ENCODE measurements around the gene JARID2.

The JARID2 gene

GRCh38 chr6:15319677-15320076 is 73.8 kb downstream of the JARID2 start:
- no peak for TF ChIP-seq SIN3A (IDR thresholded peaks at IDR 0.05; ENCODE audit: borderline replicate concordance, insufficient read depth, low read length)
- no peak for TF ChIP-seq FOXP2 (optimal IDR thresholded peaks at IDR 0.05; ENCODE audit: borderline replicate concordance, extremely low read depth, extremely low read length, insufficient read depth)
- no peak for TF ChIP-seq TAF1 (IDR thresholded peaks at IDR 0.05; ENCODE audit: borderline replicate concordance, insufficient read depth, low read length)
- no peak for TF ChIP-seq POLR2AphosphoS5 (IDR thresholded peaks at IDR 0.05; ENCODE audit: low read depth, low read length)
- TF ChIP-seq REST (IDR thresholded peaks at IDR 0.05; ENCODE audit: insufficient read depth in 1 of 2, low read depth in 2 of 2, low read length in 2 of 2) = no peak

- no peak for TF ChIP-seq REST (IDR thresholded peaks at IDR 0.05; ENCODE audit: insufficient read depth in 1 of 2, low read depth in 2 of 2, low read length in 2 of 2)
- TF ChIP-seq SIN3A (IDR thresholded peaks at IDR 0.05; ENCODE audit: borderline replicate concordance, insufficient read depth, low read length) = no peak
- no peak for TF ChIP-seq TAF1 (IDR thresholded peaks at IDR 0.05; ENCODE audit: borderline replicate concordance, insufficient read depth, low read length)
- no peak for TF ChIP-seq POLR2AphosphoS5 (IDR thresholded peaks at IDR 0.05; ENCODE audit: low read depth, low read length)
- no peak for TF ChIP-seq FOXP2 (optimal IDR thresholded peaks at IDR 0.05; ENCODE audit: borderline replicate concordance, extremely low read depth, extremely low read length, insufficient read depth)
Measured at GRCh38 chr6:15320693-15321092, 74.8 kb downstream of the JARID2 start.

DNA sequence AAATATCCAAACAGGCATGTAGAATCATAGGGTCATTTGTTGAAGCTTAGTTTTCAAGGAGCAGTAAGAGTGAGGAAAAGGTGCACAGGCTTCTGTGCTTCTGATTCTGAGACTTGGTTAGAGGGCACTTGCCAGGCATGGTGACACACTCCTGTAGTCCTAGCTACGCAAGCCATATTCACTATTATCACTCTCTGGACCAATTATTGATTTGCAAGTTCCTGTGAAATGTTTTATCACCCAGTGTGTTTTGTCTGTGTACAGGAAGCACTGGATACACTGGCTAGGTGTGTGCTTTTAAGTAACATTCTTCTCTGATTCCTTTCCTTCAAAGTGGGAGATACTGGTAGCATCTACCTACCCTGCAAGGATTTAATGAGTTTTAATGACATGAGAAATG is 76.3 kb downstream of the JARID2 start:
- TF ChIP-seq REST (IDR thresholded peaks at IDR 0.05; ENCODE audit: insufficient read depth in 1 of 2, low read depth in 2 of 2, low read length in 2 of 2) (no peak), SIN3A (IDR thresholded peaks at IDR 0.05; ENCODE audit: borderline replicate concordance, insufficient read depth, low read length) (no peak), TAF1 (IDR thresholded peaks at IDR 0.05; ENCODE audit: borderline replicate concordance, insufficient read depth, low read length) (no peak), POLR2AphosphoS5 (IDR thresholded peaks at IDR 0.05; ENCODE audit: low read depth, low read length) (no peak), FOXP2 (optimal IDR thresholded peaks at IDR 0.05; ENCODE audit: borderline replicate concordance, extremely low read depth, extremely low read length, insufficient read depth) (no peak)

DNA sequence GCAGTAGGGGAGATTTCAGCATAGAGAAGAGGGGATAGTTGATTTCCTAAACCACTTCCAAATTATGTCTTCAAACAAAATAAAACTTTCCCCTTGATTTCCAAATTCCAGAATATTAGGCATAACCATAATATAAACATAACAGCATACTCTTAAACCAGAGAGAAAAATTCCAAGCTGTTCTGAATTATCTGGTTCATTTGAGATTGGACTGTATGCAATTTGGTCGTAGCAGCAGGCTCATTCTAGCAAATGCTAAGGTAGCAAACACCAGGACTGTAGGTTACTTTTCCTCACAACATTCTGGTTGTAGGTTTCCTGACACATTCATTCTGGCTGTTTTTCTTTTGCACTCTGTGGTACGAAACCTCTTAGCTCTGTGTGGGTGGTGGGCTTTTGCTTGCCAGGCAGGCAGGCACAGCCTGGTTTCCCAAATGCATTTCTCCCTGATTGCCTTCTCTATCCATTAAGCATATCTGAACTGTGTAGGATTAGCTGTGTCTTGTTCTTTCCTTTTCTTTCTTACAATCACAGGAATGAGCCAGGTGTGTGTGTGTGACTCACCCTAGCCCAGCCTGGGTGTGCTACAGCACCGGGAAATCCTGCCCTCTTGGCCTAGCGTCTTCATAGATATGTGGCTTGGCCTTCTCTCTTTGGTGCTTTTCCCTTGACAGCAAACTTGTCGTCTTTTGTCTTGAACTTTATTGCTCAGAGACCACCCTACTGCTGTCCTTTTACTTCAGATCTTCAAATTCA is 77.1 kb downstream of the JARID2 start:
- TF ChIP-seq FOXP2 (optimal IDR thresholded peaks at IDR 0.05; ENCODE audit: borderline replicate concordance, extremely low read depth, extremely low read length, insufficient read depth) (no peak), TAF1 (IDR thresholded peaks at IDR 0.05; ENCODE audit: borderline replicate concordance, insufficient read depth, low read length) (no peak)

DNA sequence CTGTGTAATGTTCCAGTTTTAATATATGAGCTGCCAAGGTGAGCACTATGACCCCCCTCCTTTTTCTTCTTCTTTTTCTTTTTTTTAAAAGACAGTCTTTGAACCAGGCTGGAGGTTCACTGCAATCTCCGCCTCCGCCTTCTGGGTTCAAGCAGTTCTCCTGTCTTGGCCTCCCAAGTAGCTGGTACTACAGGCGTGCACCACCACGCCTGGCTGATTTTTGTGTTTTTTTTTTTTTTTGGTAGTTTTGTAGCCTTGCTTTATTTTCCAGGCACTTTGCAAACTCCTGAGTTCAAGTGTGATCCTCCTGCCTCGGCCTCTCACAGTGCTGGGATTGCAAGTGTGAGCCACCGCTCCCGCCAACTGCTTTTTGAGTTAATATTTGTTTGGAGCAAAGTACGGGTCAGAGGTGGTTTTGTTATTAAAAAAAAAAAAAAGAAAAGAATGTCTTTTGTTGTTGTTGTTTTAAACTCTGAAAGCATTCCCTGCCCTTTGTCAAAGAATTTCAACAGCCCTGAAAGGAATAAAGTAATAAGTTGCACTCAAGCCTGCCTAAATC is 78.6 kb downstream of the JARID2 start:
- no peak for TF ChIP-seq SIN3A (IDR thresholded peaks at IDR 0.05; ENCODE audit: borderline replicate concordance, insufficient read depth, low read length)
- no peak for TF ChIP-seq TAF1 (IDR thresholded peaks at IDR 0.05; ENCODE audit: borderline replicate concordance, insufficient read depth, low read length)
- no peak for TF ChIP-seq POLR2AphosphoS5 (IDR thresholded peaks at IDR 0.05; ENCODE audit: low read depth, low read length)
- no peak for TF ChIP-seq REST (IDR thresholded peaks at IDR 0.05; ENCODE audit: insufficient read depth in 1 of 2, low read depth in 2 of 2, low read length in 2 of 2)
- no peak for TF ChIP-seq FOXP2 (optimal IDR thresholded peaks at IDR 0.05; ENCODE audit: borderline replicate concordance, extremely low read depth, extremely low read length, insufficient read depth)
